GM06990 (cell line): ENCODE data around the gene APC.
"Not testable (repeated sequence)": the region's sequence is repeated elsewhere in the genome, so short reads cannot be mapped to it uniquely, and the experiment has no call there.

Experiments used
- DNase-seq: peaks from one replicate; pipeline ENCODE4 v3.0.0-alpha.2; 2011; ENCODE audit not compliant: insufficient read length; ENCODE audit errors: extremely low read depth
- H3K27me3 ChIP-seq: replicated peaks from 2 replicates; pipeline ENCODE4 v1.6.0; 2011; ENCODE audit warnings: low read length; ENCODE audit not compliant: control insufficient read depth, insufficient read depth
- H3K36me3 ChIP-seq: 2 replicates; pipeline ENCODE4 v1.5.1; 2011; ENCODE audit warnings: low read length; ENCODE audit not compliant: control insufficient read depth, insufficient read depth
- H3K4me3 ChIP-seq: replicated peaks from 2 replicates; pipeline ENCODE4 v1.5.1; 2011; ENCODE audit warnings: low read depth, mild to moderate bottlenecking, control low read depth, low read length
- TF ChIP-seq, protein P1 (sequence below): IDR thresholded peaks from 2 replicates; pipeline ENCODE4 v1.5.1; 2011; ENCODE audit warnings: low read length, control low read depth, mild to moderate bottlenecking, inconsistent platforms; ENCODE audit not compliant: insufficient read depth, poor library complexity, severe bottlenecking

APC gene

DNA sequence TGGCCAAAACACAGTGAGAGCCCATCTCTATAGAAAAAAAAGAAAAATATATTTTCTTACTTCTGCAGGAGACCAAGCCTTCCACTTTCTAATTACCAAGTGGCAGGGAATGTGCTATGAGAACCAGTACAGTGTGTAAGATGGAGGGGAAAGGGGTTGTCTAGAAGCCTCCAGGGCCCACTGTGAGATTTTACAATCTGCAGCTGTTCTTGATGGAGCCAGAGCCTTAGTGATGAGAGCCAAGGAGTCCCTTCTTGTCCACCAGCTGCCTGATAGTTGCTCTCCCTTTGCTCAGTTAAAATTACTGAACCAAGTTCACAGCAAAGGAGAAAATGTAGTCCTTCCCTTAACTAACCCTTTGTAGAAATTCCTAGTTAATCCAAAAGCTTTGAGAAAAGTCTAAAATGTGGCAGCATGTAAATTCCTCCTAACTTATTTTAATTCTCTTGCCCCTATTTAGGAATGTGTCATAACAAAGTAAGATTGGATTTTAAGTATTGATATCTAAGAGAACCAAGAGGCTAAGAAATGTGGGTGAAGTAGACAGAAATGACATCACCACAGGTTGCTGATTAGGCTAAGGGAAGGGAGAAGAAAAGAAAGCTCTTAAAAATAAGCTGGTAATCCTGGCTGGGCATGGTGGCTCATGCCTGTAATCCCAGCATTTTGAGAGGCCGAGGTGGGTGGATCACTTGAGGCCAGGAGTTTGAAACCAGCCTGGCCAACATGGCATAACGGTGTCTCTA is 142.7 kb downstream of the APC start:
- peaks cover 19% of the 10 kb centered on the region for H3K36me3 ChIP-seq
- TF ChIP-seq, protein P1, sequence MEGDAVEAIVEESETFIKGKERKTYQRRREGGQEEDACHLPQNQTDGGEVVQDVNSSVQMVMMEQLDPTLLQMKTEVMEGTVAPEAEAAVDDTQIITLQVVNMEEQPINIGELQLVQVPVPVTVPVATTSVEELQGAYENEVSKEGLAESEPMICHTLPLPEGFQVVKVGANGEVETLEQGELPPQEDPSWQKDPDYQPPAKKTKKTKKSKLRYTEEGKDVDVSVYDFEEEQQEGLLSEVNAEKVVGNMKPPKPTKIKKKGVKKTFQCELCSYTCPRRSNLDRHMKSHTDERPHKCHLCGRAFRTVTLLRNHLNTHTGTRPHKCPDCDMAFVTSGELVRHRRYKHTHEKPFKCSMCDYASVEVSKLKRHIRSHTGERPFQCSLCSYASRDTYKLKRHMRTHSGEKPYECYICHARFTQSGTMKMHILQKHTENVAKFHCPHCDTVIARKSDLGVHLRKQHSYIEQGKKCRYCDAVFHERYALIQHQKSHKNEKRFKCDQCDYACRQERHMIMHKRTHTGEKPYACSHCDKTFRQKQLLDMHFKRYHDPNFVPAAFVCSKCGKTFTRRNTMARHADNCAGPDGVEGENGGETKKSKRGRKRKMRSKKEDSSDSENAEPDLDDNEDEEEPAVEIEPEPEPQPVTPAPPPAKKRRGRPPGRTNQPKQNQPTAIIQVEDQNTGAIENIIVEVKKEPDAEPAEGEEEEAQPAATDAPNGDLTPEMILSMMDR: no peak
- no peak overlapping the region for H3K4me3 ChIP-seq
- no peaks in the 10 kb centered on the region for H3K27me3 ChIP-seq
- no peak for DNase-seq

DNA sequence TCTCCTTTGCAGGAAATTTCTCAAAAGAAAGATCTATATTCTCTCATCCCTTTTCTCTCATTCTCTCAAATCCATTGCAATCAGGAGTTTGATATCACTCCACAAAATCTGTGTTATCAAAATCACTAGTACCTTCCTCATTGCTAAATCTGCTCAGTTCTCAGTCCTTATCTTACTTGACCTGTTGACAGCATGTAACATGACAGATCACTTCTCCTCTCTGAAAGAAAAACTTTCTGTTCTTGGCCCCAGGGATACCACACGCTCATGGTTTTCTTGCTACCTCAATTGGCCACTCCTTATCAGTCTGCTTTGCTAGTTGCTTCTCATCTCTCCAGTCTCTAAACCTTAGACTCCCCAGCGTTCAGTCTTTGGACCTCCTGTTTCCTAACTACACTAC is 145.5 kb downstream of the APC start:
- no peak for DNase-seq
- TF ChIP-seq, protein P1: no peak

DNA sequence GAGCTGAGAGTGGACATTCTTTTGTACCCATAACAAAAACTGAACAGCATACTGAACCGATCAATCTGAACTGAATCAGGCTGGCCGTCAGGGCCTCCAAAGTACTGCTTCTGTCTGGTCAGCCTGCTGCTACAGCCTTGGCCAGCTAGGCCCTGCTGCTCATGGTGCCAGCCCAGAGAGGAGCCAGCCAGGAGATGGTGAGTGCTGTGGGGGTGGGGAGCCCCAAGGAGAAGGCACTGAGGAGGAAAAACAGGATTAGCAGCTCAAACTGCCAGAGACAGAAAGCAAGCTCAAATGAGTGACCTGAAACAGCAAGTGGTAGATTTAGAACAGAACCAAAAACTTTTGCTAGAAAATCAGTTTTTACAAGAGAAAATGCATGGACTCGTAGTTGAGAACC is 147.3 kb downstream of the APC start:
- no peak for DNase-seq
- TF ChIP-seq, protein P1: no peak
- Histone ChIP-seq H3K4me3 (no peak overlapping the region), H3K36me3 (peaks cover 29% of the 10 kb centered on the region), H3K27me3 (no peaks in the 10 kb centered on the region)

More for the DNA sequence above, 145.5 kb downstream of the APC start:
- Histone ChIP-seq H3K27me3 (no peaks in the 10 kb centered on the region), H3K36me3 (peaks cover 29% of the 10 kb centered on the region), H3K4me3 (no peak overlapping the region)

DNA sequence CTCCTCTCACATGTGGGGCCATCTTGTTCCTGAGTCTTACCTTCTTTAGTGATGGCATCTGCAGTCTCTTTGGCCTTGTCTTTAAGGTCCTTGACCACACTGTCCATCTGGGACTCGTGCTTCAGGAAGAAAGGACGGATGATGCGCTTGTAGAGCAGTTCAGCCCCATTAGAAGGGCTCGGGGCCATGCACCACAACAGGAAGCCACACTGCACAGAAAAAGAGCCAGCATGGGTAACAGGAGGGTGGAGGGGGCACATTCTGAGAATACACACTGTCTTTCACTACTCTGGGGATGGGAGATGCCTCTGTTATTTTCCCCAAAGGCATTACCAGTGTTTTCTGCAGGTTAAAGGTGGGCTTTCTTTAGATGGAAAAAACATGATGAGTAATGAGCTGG is 149.3 kb downstream of the APC start:
- peaks cover 26% of the 10 kb centered on the region for H3K36me3 ChIP-seq
- no peak overlapping the region for H3K4me3 ChIP-seq
- TF ChIP-seq, protein P1: no peak
- H3K27me3 ChIP-seq: no peaks in the 10 kb centered on the region
- no peak for DNase-seq

DNA sequence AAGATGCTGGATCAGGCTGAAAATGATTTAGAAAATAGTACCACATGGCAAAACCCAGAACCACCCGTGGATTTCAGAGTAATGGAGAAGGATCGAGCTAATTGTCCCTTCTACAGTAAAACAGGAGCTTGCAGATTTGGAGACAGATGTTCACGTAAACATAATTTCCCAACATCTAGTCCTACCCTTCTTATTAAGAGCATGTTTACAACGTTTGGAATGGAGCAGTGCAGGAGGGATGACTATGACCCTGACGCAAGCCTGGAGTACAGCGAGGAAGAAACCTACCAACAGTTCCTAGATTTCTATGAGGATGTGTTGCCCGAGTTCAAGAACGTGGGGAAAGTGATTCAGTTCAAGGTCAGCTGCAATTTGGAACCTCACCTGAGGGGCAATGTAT is 154.4 kb downstream of the APC start:
- not testable (repeated sequence) for H3K36me3 ChIP-seq, H3K4me3 ChIP-seq, DNase-seq, H3K27me3 ChIP-seq

DNA sequence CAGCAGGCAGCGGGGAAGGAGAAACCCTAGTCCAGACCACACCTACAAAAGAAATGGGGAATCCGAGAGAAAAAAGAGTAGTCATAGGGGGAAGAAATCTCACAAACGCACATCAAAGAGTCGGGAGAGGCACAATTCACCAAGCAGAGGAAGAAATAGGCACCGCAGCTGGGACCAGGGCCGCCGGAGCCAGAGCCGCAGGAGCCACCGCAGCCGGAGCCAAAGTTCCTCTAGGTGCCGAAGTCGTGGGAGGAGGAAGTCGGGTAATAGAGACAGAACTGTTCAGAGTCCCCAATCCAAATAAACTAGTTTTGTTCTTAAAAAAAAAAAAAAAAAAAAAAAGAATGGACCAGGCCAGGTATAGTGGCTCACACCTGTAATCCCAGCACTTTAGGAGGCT is 155.1 kb downstream of the APC start:
- Histone ChIP-seq H3K27me3 (no peaks in the 10 kb centered on the region), H3K36me3 (peaks cover 2% of the 10 kb centered on the region), H3K4me3 (no peak overlapping the region)
- TF ChIP-seq, protein P1: no peak
- no peak for DNase-seq
